Measurements from ENCODE around the gene CCM2.

CCM2 gene

GRCh38 chr7:45036796-45037195 is 36.8 kb downstream of the CCM2 start:
- no peak for DNase-seq

- no peak for DNase-seq
Observed at GRCh38 chr7:45037876-45038275, 37.9 kb downstream of the CCM2 start.

- no peak for DNase-seq
Observed at GRCh38 chr7:45039106-45039505, 39.1 kb downstream of the CCM2 start.

GRCh38 chr7:45044338-45044737 is 44.3 kb downstream of the CCM2 start:
- DNase-seq: no peak

GRCh38 chr7:45048748-45049147 is 48.7 kb downstream of the CCM2 start:
- no peak for DNase-seq

- no peak for DNase-seq
Observed at GRCh38 chr7:45050198-45050597, 50.2 kb downstream of the CCM2 start.

- DNase-seq: no peak
Observed at GRCh38 chr7:45052011-45052410, 52.0 kb downstream of the CCM2 start.

- DNase-seq: no peak
Observed at GRCh38 chr7:45053401-45053800, 53.4 kb downstream of the CCM2 start.

- no peak for DNase-seq
Observed at GRCh38 chr7:45053941-45054340, 53.9 kb downstream of the CCM2 start.

- no peak for DNase-seq
Observed at GRCh38 chr7:45054442-45054841, 54.4 kb downstream of the CCM2 start.

GRCh38 chr7:45055016-45055415 is 55.0 kb downstream of the CCM2 start:
- DNase-seq: no peak

- DNase-seq: no peak
Observed at GRCh38 chr7:45055594-45056219, 55.7 kb downstream of the CCM2 start.

GRCh38 chr7:45057878-45058277 is 57.9 kb downstream of the CCM2 start:
- DNase-seq: no peak

GRCh38 chr7:45060295-45060694 is 60.3 kb downstream of the CCM2 start:
- no peak for DNase-seq

GRCh38 chr7:45061352-45061751 is 61.4 kb downstream of the CCM2 start:
- DNase-seq: no peak

- DNase-seq: no peak
Observed at GRCh38 chr7:45061806-45062425, 61.9 kb downstream of the CCM2 start.

GRCh38 chr7:45064047-45064725 is 64.2 kb downstream of the CCM2 start:
- DNase-seq: no peak

- no peak for DNase-seq
Observed at GRCh38 chr7:45065031-45065995, 65.3 kb downstream of the CCM2 start.

- no peak for DNase-seq
Observed at GRCh38 chr7:45066409-45066808, 66.4 kb downstream of the CCM2 start.

- no peak for DNase-seq
Observed at GRCh38 chr7:45067582-45067981, 67.6 kb downstream of the CCM2 start.

- DNase-seq: no peak
Observed at GRCh38 chr7:45068236-45069023, 68.4 kb downstream of the CCM2 start.

Data from CD4-positive, alpha-beta T cell treated with Interleukin-1 beta for 1 hour (primary cell).